Measurements from ENCODE around the gene INS.

INS gene

GRCh38 chr11:2160736-2161259 is at the start of gene INS:
Gene INS (minus strand): TSS chr11:2161209. CDS start chr11:2160971, 238 bp downstream.
- Histone ChIP-seq H3K4me3 (ENCODE audit: low read length in 2 of 2) (no peak within 1 kb of the TSS), H3K27ac (ENCODE audit: low read length) (no peak within 1 kb of the TSS), H3K27me3 (ENCODE audit: control insufficient read depth in 1 of 2, insufficient read depth in 2 of 2, low read length in 2 of 2) (peaks cover 7 to 31% of the 10 kb centered on the region in 2 donors)

GRCh38 chr11:2210366-2211112 is 49.5 kb upstream of the INS start:
- Histone ChIP-seq H3K36me3 (ENCODE audit: control insufficient read depth in 2 of 2, insufficient read depth in 2 of 2, low read length in 2 of 2) (no peaks in the 10 kb centered on the region), H3K4me3 (ENCODE audit: low read length in 2 of 2) (no peak overlapping the region), H3K9ac (ENCODE audit: low read length in 2 of 2) (no peak overlapping the region), H3K27me3 (ENCODE audit: control insufficient read depth in 1 of 2, insufficient read depth in 2 of 2, low read length in 2 of 2) (peaks cover 0 to 3% of the 10 kb centered on the region in 2 donors), H3K9me3 (ENCODE audit: control insufficient read depth in 2 of 2, low read length in 2 of 2) (peaks cover 0 to 8% of the 10 kb centered on the region in 2 donors), H3K4me1 (ENCODE audit: control insufficient read depth, insufficient read depth, low read length) (no peaks in the 10 kb centered on the region), H3K27ac (ENCODE audit: low read length) (no peak overlapping the region)

More at GRCh38 chr11:2160736-2161259, at the start of gene INS:
- H3K4me1 ChIP-seq (ENCODE audit: control insufficient read depth, insufficient read depth, low read length), result no peaks in the 10 kb centered on the region
- no peaks in the 10 kb centered on the region for H3K9me3 ChIP-seq (ENCODE audit: control insufficient read depth in 2 of 2, low read length in 2 of 2)
- H3K36me3 ChIP-seq (ENCODE audit: control insufficient read depth in 2 of 2, insufficient read depth in 2 of 2, low read length in 2 of 2), result no peaks in the 10 kb centered on the region
- no peak within 1 kb of the TSS for H3K9ac ChIP-seq (ENCODE audit: low read length in 2 of 2)

- Histone ChIP-seq H3K27me3 (ENCODE audit: control insufficient read depth in 1 of 2, insufficient read depth in 2 of 2, low read length in 2 of 2) (peaks cover 0 to 3% of the 10 kb centered on the region in 2 donors), H3K4me1 (ENCODE audit: control insufficient read depth, insufficient read depth, low read length) (no peaks in the 10 kb centered on the region), H3K4me3 (ENCODE audit: low read length in 2 of 2) (no peak overlapping the region), H3K9me3 (ENCODE audit: control insufficient read depth in 2 of 2, low read length in 2 of 2) (peaks cover 0 to 8% of the 10 kb centered on the region in 2 donors), H3K9ac (ENCODE audit: low read length in 2 of 2) (no peak overlapping the region), H3K27ac (ENCODE audit: low read length) (no peak overlapping the region), H3K36me3 (ENCODE audit: control insufficient read depth in 2 of 2, insufficient read depth in 2 of 2, low read length in 2 of 2) (no peaks in the 10 kb centered on the region)
These were observed 48.9 kb upstream of the INS start for GRCh38 chr11:2209900-2210321.

- Histone ChIP-seq H3K4me3 (ENCODE audit: low read length in 2 of 2) (no peak overlapping the region), H3K27me3 (ENCODE audit: control insufficient read depth in 1 of 2, insufficient read depth in 2 of 2, low read length in 2 of 2) (peaks cover 0 to 3% of the 10 kb centered on the region in 2 donors), H3K36me3 (ENCODE audit: control insufficient read depth in 2 of 2, insufficient read depth in 2 of 2, low read length in 2 of 2) (no peaks in the 10 kb centered on the region), H3K9ac (ENCODE audit: low read length in 2 of 2) (no peak overlapping the region), H3K9me3 (ENCODE audit: control insufficient read depth in 2 of 2, low read length in 2 of 2) (peaks cover 0 to 8% of the 10 kb centered on the region in 2 donors), H3K4me1 (ENCODE audit: control insufficient read depth, insufficient read depth, low read length) (no peaks in the 10 kb centered on the region), H3K27ac (ENCODE audit: low read length) (no peak overlapping the region)
These were observed 48.4 kb upstream of the INS start for GRCh38 chr11:2209370-2209801.

- no peak overlapping the region for H3K9ac ChIP-seq (ENCODE audit: low read length in 2 of 2)
- H3K27me3 ChIP-seq (ENCODE audit: control insufficient read depth in 1 of 2, insufficient read depth in 2 of 2, low read length in 2 of 2), result peaks cover 0 to 3% of the 10 kb centered on the region in 2 donors
- no peaks in the 10 kb centered on the region for H3K36me3 ChIP-seq (ENCODE audit: control insufficient read depth in 2 of 2, insufficient read depth in 2 of 2, low read length in 2 of 2)
- H3K4me3 ChIP-seq (ENCODE audit: low read length in 2 of 2), result no peak overlapping the region
- H3K9me3 ChIP-seq (ENCODE audit: control insufficient read depth in 2 of 2, low read length in 2 of 2), result peaks cover 0 to 8% of the 10 kb centered on the region in 2 donors
- no peak overlapping the region for H3K27ac ChIP-seq (ENCODE audit: low read length)
- no peaks in the 10 kb centered on the region for H3K4me1 ChIP-seq (ENCODE audit: control insufficient read depth, insufficient read depth, low read length)
These were observed 47.8 kb upstream of the INS start for GRCh38 chr11:2208691-2209369.

- Histone ChIP-seq H3K9ac (ENCODE audit: low read length in 2 of 2) (no peak overlapping the region), H3K9me3 (ENCODE audit: control insufficient read depth in 2 of 2, low read length in 2 of 2) (peaks cover 0 to 8% of the 10 kb centered on the region in 2 donors), H3K4me1 (ENCODE audit: control insufficient read depth, insufficient read depth, low read length) (no peaks in the 10 kb centered on the region), H3K27ac (ENCODE audit: low read length) (no peak overlapping the region), H3K4me3 (ENCODE audit: low read length in 2 of 2) (no peak overlapping the region), H3K27me3 (ENCODE audit: control insufficient read depth in 1 of 2, insufficient read depth in 2 of 2, low read length in 2 of 2) (peaks cover 0 to 3% of the 10 kb centered on the region in 2 donors), H3K36me3 (ENCODE audit: control insufficient read depth in 2 of 2, insufficient read depth in 2 of 2, low read length in 2 of 2) (no peaks in the 10 kb centered on the region)
These were observed 47.0 kb upstream of the INS start for GRCh38 chr11:2207773-2208621.

- no peak overlapping the region for H3K27ac ChIP-seq (ENCODE audit: low read length)
- H3K27me3 ChIP-seq (ENCODE audit: control insufficient read depth in 1 of 2, insufficient read depth in 2 of 2, low read length in 2 of 2), result peaks cover 0 to 3% of the 10 kb centered on the region in 2 donors
- no peaks in the 10 kb centered on the region for H3K36me3 ChIP-seq (ENCODE audit: control insufficient read depth in 2 of 2, insufficient read depth in 2 of 2, low read length in 2 of 2)
- no peak overlapping the region for H3K4me3 ChIP-seq (ENCODE audit: low read length in 2 of 2)
- no peak overlapping the region for H3K9ac ChIP-seq (ENCODE audit: low read length in 2 of 2)
- no peaks in the 10 kb centered on the region for H3K4me1 ChIP-seq (ENCODE audit: control insufficient read depth, insufficient read depth, low read length)
- peaks cover 0 to 8% of the 10 kb centered on the region in 2 donors for H3K9me3 ChIP-seq (ENCODE audit: control insufficient read depth in 2 of 2, low read length in 2 of 2)
These were observed 46.2 kb upstream of the INS start for GRCh38 chr11:2207212-2207611.

GRCh38 chr11:2205981-2206690 is 45.1 kb upstream of the INS start:
- H3K36me3 ChIP-seq (ENCODE audit: control insufficient read depth in 2 of 2, insufficient read depth in 2 of 2, low read length in 2 of 2), result no peaks in the 10 kb centered on the region
- no peak overlapping the region for H3K4me3 ChIP-seq (ENCODE audit: low read length in 2 of 2)
- H3K9me3 ChIP-seq (ENCODE audit: control insufficient read depth in 2 of 2, low read length in 2 of 2), result peaks cover 0 to 8% of the 10 kb centered on the region in 2 donors
- peaks cover 0 to 3% of the 10 kb centered on the region in 2 donors for H3K27me3 ChIP-seq (ENCODE audit: control insufficient read depth in 1 of 2, insufficient read depth in 2 of 2, low read length in 2 of 2)
- H3K4me1 ChIP-seq (ENCODE audit: control insufficient read depth, insufficient read depth, low read length), result no peaks in the 10 kb centered on the region
- H3K27ac ChIP-seq (ENCODE audit: low read length), result no peak overlapping the region
- H3K9ac ChIP-seq (ENCODE audit: low read length in 2 of 2), result no peak overlapping the region

- no peak overlapping the region for H3K9ac ChIP-seq (ENCODE audit: low read length in 2 of 2)
- no peak overlapping the region for H3K4me3 ChIP-seq (ENCODE audit: low read length in 2 of 2)
- H3K36me3 ChIP-seq (ENCODE audit: control insufficient read depth in 2 of 2, insufficient read depth in 2 of 2, low read length in 2 of 2), result no peaks in the 10 kb centered on the region
- peaks cover 0 to 8% of the 10 kb centered on the region in 2 donors for H3K9me3 ChIP-seq (ENCODE audit: control insufficient read depth in 2 of 2, low read length in 2 of 2)
- H3K27ac ChIP-seq (ENCODE audit: low read length), result no peak overlapping the region
- no peaks in the 10 kb centered on the region for H3K4me1 ChIP-seq (ENCODE audit: control insufficient read depth, insufficient read depth, low read length)
- H3K27me3 ChIP-seq (ENCODE audit: control insufficient read depth in 1 of 2, insufficient read depth in 2 of 2, low read length in 2 of 2), result peaks cover 0 to 3% of the 10 kb centered on the region in 2 donors
These were observed 44.3 kb upstream of the INS start for GRCh38 chr11:2205214-2205720.

Measured in stomach smooth muscle (tissue), 2 donors.